Liver (tissue), 9 donors: Measurements from ENCODE around the gene APBB1IP. TPM values are rescaled to one million over a fixed set of nuclear protein-coding genes. Genes with fewer than 3 reads are reported as not detected.

ENCODE experiments used
- DNase-seq: peaks from one replicate; pipeline ENCODE4 v3.0.0-alpha.2; 2017; ENCODE audit warnings: low spot score
- H3K27ac ChIP-seq, 2 donors: one replicate each; pipeline ENCODE4 v1.7.0; 2013; ENCODE audit warnings: inconsistent platforms in 2 of 2, low read length in 2 of 2, control low read depth in 1 of 2, low read depth in 1 of 2, mild to moderate bottlenecking in 1 of 2
- H3K27me3 ChIP-seq, 4 donors: one replicate each; pipeline versions ENCODE4 v1.6.1 to v1.7.0; 2013; ENCODE audit warnings: low read length in 3 of 4, inconsistent platforms in 1 of 4, mild to moderate bottlenecking in 1 of 4, moderate library complexity in 1 of 4; ENCODE audit not compliant: control insufficient read depth in 4 of 4, insufficient read depth in 4 of 4
- H3K36me3 ChIP-seq, 4 donors: one replicate each; pipeline versions ENCODE4 v1.6.1 to v1.7.0; 2013; ENCODE audit warnings: low read length in 3 of 4, mild to moderate bottlenecking in 3 of 4, low read depth in 1 of 4, moderate library complexity in 1 of 4; ENCODE audit not compliant: control insufficient read depth in 4 of 4, insufficient read depth in 3 of 4
- H3K4me1 ChIP-seq, 4 donors: one replicate each; pipeline versions ENCODE4 v1.6.1 to v1.7.0; 2013; ENCODE audit warnings: low read length in 3 of 4, mild to moderate bottlenecking in 3 of 4, moderate library complexity in 1 of 4; ENCODE audit not compliant: control insufficient read depth in 4 of 4, insufficient read depth in 4 of 4
- H3K4me3 ChIP-seq, 3 donors: one replicate each; pipeline versions ENCODE4 v1.6.1 to v1.7.0; 2013; ENCODE audit warnings: low read length in 3 of 3, control low read depth in 1 of 3, low read depth in 1 of 3, mild to moderate bottlenecking in 1 of 3
- H3K9ac ChIP-seq, 2 donors: one replicate each; pipeline ENCODE4 v1.7.0; 2013; ENCODE audit warnings: low read length in 2 of 2, mild to moderate bottlenecking in 2 of 2, moderate library complexity in 2 of 2, control low read depth in 1 of 2, low read depth in 1 of 2
- H3K9me3 ChIP-seq, 4 donors: one replicate each; pipeline versions ENCODE4 v1.6.1 to v1.7.0; 2013; ENCODE audit warnings: low read length in 3 of 4; ENCODE audit not compliant: control insufficient read depth in 4 of 4
- CTCF ChIP-seq: fragments of 150-350 bp; IDR thresholded peaks from 2 replicates; pipeline ENCODE4 v1.5.1; 2017; ENCODE audit warnings: improper control_type of control experiment, low read depth, low read length; ENCODE audit not compliant: missing input control
- EGR1 ChIP-seq, 2 donors: IDR thresholded peaks; 2 replicates each; pipeline ENCODE4 v1.6.1; 2016 to 2018; ENCODE audit warnings: antibody characterized with exemption in 2 of 2, low read depth in 2 of 2
- FOXA1 ChIP-seq: IDR thresholded peaks from 2 replicates; pipeline ENCODE4 v1.6.1; 2016; ENCODE audit warnings: antibody characterized with exemption
- FOXA2 ChIP-seq: IDR thresholded peaks from 2 replicates; pipeline ENCODE4 v1.6.1; 2016; ENCODE audit warnings: antibody characterized with exemption
- HNF4A ChIP-seq, 2 donors: conservative IDR thresholded peaks; 2 replicates each; pipeline ENCODE4 v1.6.1; 2016; ENCODE audit warnings: antibody characterized with exemption in 2 of 2, mild to moderate bottlenecking in 2 of 2
- HNF4G ChIP-seq: IDR thresholded peaks from 2 replicates; pipeline ENCODE4 v1.6.1; 2016; ENCODE audit warnings: antibody characterized with exemption
- JUND ChIP-seq, 2 donors: IDR thresholded peaks; 2 replicates each; pipeline ENCODE4 v1.6.1; 2016; ENCODE audit warnings: antibody characterized with exemption in 2 of 2
- RXRA ChIP-seq, 2 donors: IDR thresholded peaks; 2 replicates each; pipeline ENCODE4 v1.6.1; 2017 to 2018; ENCODE audit warnings: antibody characterized with exemption in 2 of 2, mild to moderate bottlenecking in 1 of 2
- WGBS: extraction: QIAGEN DNeasy Blood & Tissue Kit; methylation state at CpG from one replicate; pipeline ENCODE4 v1.1.7; 2013; 5-methylcytosine and 5-hydroxymethylcytosine counted together
- polyA plus RNA-seq, 2 donors: library from polyadenylated mRNA; stranded (reverse) in 1 of 2; unstranded in 1 of 2; fragments of 200-250 nt in 1 of 2; fragments of >200 nt in 1 of 2; fragmentation: Nextera tagmentation in 1 of 2; extraction: Ambion mirVana in 1 of 2; gene quantifications; one replicate each; pipeline versions ENCODE4 v1.2.1 to v1.2.3, GENCODE V29; 2013 to 2015
- total RNA-seq, 2 donors: library from RNA; depleted of rRNA; stranded (reverse); fragments of >200 nt; gene quantifications; one replicate each; pipeline ENCODE4 v1.2.3, GENCODE V29; 2014
- TF ChIP-seq, protein P1 (sequence below): IDR thresholded peaks from 2 replicates; pipeline ENCODE4 v1.6.1; 2016; ENCODE audit warnings: antibody characterized with exemption
- TF ChIP-seq, protein P2 (sequence below): IDR thresholded peaks from 2 replicates; pipeline ENCODE4 v1.6.1; 2016; ENCODE audit warnings: antibody characterized with exemption, mild to moderate bottlenecking
- donor health status: healthy.
- donor health status: healthy.
- donor health status: healthy.
- donor health status: healthy.
- donor health status: healthy.

APBB1IP gene
- total and polyA plus RNA-seq, 4 donors = 9.3 to 28.4 (median 12.8) TPM

GRCh38 chr10:26557641-26558014 lies 119.5 kb downstream of the APBB1IP start:
- H3K27ac ChIP-seq = no peak overlapping the region
- peaks cover 0 to 21% (median 15%) of the 10 kb centered on the region in 4 donors for H3K4me1 ChIP-seq
- no peak overlapping the region for H3K4me3 ChIP-seq
- TF ChIP-seq, protein P1, sequence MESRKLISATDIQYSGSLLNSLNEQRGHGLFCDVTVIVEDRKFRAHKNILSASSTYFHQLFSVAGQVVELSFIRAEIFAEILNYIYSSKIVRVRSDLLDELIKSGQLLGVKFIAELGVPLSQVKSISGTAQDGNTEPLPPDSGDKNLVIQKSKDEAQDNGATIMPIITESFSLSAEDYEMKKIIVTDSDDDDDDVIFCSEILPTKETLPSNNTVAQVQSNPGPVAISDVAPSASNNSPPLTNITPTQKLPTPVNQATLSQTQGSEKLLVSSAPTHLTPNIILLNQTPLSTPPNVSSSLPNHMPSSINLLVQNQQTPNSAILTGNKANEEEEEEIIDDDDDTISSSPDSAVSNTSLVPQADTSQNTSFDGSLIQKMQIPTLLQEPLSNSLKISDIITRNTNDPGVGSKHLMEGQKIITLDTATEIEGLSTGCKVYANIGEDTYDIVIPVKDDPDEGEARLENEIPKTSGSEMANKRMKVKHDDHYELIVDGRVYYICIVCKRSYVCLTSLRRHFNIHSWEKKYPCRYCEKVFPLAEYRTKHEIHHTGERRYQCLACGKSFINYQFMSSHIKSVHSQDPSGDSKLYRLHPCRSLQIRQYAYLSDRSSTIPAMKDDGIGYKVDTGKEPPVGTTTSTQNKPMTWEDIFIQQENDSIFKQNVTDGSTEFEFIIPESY = no peak
- no peak for TF ChIP-seq HNF4A (conservative IDR thresholded peaks at IDR 0.05)
- TF ChIP-seq FOXA1 = no peak
- no peak for TF ChIP-seq CTCF
- no peak for TF ChIP-seq EGR1 (IDR thresholded peaks at IDR 0.05; ENCODE audit: low read depth in 2 of 2)
- no peak for TF ChIP-seq RXRA (IDR thresholded peaks at IDR 0.05)
- no peak for TF ChIP-seq FOXA2
- TF ChIP-seq, protein P2, sequence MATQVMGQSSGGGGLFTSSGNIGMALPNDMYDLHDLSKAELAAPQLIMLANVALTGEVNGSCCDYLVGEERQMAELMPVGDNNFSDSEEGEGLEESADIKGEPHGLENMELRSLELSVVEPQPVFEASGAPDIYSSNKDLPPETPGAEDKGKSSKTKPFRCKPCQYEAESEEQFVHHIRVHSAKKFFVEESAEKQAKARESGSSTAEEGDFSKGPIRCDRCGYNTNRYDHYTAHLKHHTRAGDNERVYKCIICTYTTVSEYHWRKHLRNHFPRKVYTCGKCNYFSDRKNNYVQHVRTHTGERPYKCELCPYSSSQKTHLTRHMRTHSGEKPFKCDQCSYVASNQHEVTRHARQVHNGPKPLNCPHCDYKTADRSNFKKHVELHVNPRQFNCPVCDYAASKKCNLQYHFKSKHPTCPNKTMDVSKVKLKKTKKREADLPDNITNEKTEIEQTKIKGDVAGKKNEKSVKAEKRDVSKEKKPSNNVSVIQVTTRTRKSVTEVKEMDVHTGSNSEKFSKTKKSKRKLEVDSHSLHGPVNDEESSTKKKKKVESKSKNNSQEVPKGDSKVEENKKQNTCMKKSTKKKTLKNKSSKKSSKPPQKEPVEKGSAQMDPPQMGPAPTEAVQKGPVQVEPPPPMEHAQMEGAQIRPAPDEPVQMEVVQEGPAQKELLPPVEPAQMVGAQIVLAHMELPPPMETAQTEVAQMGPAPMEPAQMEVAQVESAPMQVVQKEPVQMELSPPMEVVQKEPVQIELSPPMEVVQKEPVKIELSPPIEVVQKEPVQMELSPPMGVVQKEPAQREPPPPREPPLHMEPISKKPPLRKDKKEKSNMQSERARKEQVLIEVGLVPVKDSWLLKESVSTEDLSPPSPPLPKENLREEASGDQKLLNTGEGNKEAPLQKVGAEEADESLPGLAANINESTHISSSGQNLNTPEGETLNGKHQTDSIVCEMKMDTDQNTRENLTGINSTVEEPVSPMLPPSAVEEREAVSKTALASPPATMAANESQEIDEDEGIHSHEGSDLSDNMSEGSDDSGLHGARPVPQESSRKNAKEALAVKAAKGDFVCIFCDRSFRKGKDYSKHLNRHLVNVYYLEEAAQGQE = no peak
- TF ChIP-seq JUND (IDR thresholded peaks at IDR 0.05) = no peak
- no peak for TF ChIP-seq HNF4G
- H3K9me3 ChIP-seq = no peaks in the 10 kb centered on the region
- H3K9ac ChIP-seq = no peak overlapping the region
- WGBS = 60% methylated on average over 5 of the region's 5 CpGs
- peaks cover 2 to 23% (median 13%) of the 10 kb centered on the region in 4 donors for H3K36me3 ChIP-seq
- DNase-seq = no peak
- no peaks in the 10 kb centered on the region for H3K27me3 ChIP-seq

DNA sequence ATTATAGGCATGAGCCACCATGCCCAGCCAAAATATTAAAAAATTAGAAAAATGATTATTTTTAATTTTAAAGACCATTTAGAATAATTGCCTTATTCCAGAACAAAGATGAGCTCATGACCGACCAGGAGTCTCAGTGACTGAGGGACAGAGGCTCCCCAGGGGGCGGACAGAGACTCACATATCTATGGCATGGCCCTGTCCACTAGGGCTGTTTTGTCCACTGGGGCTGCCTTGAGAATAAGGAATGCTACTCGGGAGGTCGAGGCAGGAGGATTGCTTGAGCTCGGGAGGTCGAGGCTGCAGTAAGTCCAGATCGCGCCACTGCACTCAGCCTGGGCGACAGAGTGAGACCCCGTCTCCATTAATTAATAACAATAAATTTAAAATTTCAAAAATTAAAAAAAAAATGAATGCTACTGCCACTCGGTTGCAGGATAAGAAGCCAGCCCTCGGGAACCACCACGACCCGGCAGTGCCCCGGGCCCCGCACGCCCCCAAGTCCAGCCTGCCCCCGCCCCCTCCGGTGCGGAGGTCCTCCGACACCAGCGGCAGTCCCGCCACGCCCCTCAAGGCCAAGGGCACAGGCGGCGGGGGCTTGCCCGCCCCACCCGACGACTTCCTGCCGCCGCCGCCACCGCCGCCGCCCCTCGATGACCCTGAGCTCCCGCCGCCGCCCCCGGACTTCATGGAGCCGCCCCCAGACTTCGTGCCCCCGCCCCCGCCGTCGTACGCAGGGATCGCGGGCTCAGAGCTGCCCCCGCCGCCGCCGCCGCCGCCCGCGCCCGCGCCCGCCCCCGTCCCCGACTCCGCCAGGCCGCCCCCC lies 128.6 kb downstream of the APBB1IP start:
- no peak overlapping the region for H3K9ac ChIP-seq
- H3K36me3 ChIP-seq = peaks cover 8 to 33% (median 21%) of the 10 kb centered on the region in 4 donors
- TF ChIP-seq, protein P1 = no peak
- H3K4me3 ChIP-seq = peak overlapping the region in 1 of 3 donors; percentile 41
- no peaks in the 10 kb centered on the region for H3K27me3 ChIP-seq
- H3K27ac ChIP-seq = no peak overlapping the region
- peaks cover 0 to 9% (median under 1%) of the 10 kb centered on the region in 4 donors for H3K4me1 ChIP-seq
- H3K9me3 ChIP-seq = no peaks in the 10 kb centered on the region
- 68% methylated on average over 64 of the region's 64 CpGs for whole genome bisulfite sequencing
- no peak for DNase-seq
